ENCODE results near the gene CAMTA1.

CAMTA1 gene

DNA sequence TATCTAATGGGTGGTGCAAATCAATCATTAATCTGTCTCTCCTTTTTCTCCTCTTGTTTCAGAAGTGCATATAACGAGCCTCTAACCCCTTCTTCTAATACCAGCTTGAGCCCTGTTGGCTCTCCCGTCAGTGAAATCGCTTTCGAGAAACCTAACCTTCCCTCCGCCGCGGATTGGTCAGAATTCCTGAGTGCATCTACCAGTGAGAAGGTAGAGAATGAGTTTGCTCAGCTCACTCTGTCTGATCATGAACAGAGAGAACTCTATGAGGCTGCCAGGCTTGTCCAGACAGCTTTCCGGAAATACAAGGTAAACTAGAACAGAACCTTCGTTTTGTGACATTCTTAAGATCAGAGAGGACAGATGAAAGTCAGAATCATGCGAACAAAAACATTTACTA is 960.5 kb downstream of the CAMTA1 start:
- H3K27ac ChIP-seq (ENCODE audit: extremely low read depth, low read depth, low read length): no peak overlapping the region
- no peaks in the 10 kb centered on the region for H3K9me3 ChIP-seq (ENCODE audit: control insufficient read depth, insufficient read depth, low read depth, low read length)
- ChIA-PET CTCF (interaction anchor here (11.5 kb wide), 1 partner anchor 78 kb away, joined by 519 read pairs; no protein-coding TSS in a partner anchor), POLR2A (no interaction called here)
- peaks cover 9 to 50% of the 10 kb centered on the region in 2 experiments; a peak in 2 of 3 replicates for H3K36me3 ChIP-seq (ENCODE audit: control insufficient read depth in 2 of 2, insufficient read depth in 1 of 2, low read length in 2 of 2)
- TF ChIP-seq ZNF2 (tag by site-specific recombination; IDR thresholded peaks at IDR 0.05): no peak
- TF ChIP-seq ZBTB21 (tag by site-specific recombination; IDR thresholded peaks at IDR 0.05): no peak
- TF ChIP-seq ZNF660 (tag by site-specific recombination; IDR thresholded peaks at IDR 0.05): no peak
- no peaks in the 10 kb centered on the region for H3K4me1 ChIP-seq (ENCODE audit: control insufficient read depth, insufficient read depth, low read length)
- no peak overlapping the region for H3K4me3 ChIP-seq (ENCODE audit: low read depth, low read length)

DNA sequence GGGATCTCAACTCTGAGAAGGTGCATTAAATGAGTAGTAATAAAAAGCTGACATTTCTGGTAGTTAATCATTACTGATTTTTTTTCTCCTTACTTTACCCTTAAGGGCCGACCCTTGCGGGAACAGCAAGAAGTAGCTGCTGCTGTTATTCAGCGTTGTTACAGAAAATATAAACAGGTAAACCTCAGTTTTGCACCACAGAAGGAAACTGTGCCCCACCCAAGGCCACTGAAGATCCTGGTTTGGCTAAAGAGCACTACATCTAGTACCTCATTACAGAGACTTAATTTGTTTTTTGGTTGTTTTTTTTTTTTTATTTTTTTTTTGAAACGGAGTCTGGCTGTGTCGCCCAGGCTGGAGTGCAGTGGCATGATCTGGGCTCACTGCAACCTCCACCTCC is 962.4 kb downstream of the CAMTA1 start:
- no peaks in the 10 kb centered on the region for H3K4me1 ChIP-seq (ENCODE audit: control insufficient read depth, insufficient read depth, low read length)
- H3K27ac ChIP-seq (ENCODE audit: extremely low read depth, low read depth, low read length): no peak overlapping the region
- ChIA-PET CTCF (interaction anchor here (0.6 to 11.5 kb wide), 3 partner anchors 16 to 80 kb away, joined by 3 to 519 read pairs (median 5); no protein-coding TSS in a partner anchor), POLR2A (no interaction called here)
- H3K4me3 ChIP-seq (ENCODE audit: low read depth, low read length): no peak overlapping the region
- H3K36me3 ChIP-seq (ENCODE audit: control insufficient read depth in 2 of 2, insufficient read depth in 1 of 2, low read length in 2 of 2): peaks cover 7 to 50% of the 10 kb centered on the region in 2 experiments; a peak in 2 of 3 replicates
- TF ChIP-seq ZNF311 (tag by site-specific recombination; IDR thresholded peaks at IDR 0.05; ENCODE audit: borderline replicate concordance) (no peak), ZNF701 (tag by site-specific recombination; IDR thresholded peaks at IDR 0.05) (no peak), ZBTB20 (tag by site-specific recombination; IDR thresholded peaks at IDR 0.05) (no peak), ZNF302 (tag by site-specific recombination; IDR thresholded peaks at IDR 0.05; ENCODE audit: low read depth) (no peak), ZNF391 (tag by site-specific recombination; IDR thresholded peaks at IDR 0.05; ENCODE audit: borderline replicate concordance, low read depth) (no peak), ZNF157 (tag by site-specific recombination; IDR thresholded peaks at IDR 0.05) (no peak), ZNF529 (tag by site-specific recombination; IDR thresholded peaks at IDR 0.05; ENCODE audit: insufficient replicate concordance) (no peak), OSR2 (tag by site-specific recombination; IDR thresholded peaks at IDR 0.05) (no peak), REPIN1 (tag by site-specific recombination; IDR thresholded peaks at IDR 0.05; ENCODE audit: low read depth) (no peak), ZNF558 (tag by site-specific recombination; IDR thresholded peaks at IDR 0.05) (no peak), ZNF214 (tag by site-specific recombination; IDR thresholded peaks at IDR 0.05; ENCODE audit: borderline replicate concordance) (no peak), ZNF623 (tag by site-specific recombination; IDR thresholded peaks at IDR 0.05) (no peak), ZNF274 (IDR thresholded peaks at IDR 0.05; ENCODE audit: low read length) (no peak), ZNF274 (tag by site-specific recombination; IDR thresholded peaks at IDR 0.05; ENCODE audit: borderline replicate concordance) (no peak)
- TF ChIP-seq, protein P1, sequence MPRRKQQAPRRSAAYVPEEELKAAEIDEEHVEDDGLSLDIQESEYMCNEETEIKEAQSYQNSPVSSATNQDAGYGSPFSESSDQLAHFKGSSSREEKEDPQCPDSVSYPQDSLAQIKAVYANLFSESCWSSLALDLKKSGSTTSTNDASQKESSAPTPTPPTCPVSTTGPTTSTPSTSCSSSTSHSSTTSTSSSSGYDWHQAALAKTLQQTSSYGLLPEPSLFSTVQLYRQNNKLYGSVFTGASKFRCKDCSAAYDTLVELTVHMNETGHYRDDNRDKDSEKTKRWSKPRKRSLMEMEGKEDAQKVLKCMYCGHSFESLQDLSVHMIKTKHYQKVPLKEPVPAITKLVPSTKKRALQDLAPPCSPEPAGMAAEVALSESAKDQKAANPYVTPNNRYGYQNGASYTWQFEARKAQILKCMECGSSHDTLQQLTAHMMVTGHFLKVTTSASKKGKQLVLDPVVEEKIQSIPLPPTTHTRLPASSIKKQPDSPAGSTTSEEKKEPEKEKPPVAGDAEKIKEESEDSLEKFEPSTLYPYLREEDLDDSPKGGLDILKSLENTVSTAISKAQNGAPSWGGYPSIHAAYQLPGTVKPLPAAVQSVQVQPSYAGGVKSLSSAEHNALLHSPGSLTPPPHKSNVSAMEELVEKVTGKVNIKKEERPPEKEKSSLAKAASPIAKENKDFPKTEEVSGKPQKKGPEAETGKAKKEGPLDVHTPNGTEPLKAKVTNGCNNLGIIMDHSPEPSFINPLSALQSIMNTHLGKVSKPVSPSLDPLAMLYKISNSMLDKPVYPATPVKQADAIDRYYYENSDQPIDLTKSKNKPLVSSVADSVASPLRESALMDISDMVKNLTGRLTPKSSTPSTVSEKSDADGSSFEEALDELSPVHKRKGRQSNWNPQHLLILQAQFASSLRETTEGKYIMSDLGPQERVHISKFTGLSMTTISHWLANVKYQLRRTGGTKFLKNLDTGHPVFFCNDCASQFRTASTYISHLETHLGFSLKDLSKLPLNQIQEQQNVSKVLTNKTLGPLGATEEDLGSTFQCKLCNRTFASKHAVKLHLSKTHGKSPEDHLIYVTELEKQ (tag by site-specific recombination; IDR thresholded peaks at IDR 0.05; ENCODE audit: borderline replicate concordance): no peak
- TF ChIP-seq, protein P2, sequence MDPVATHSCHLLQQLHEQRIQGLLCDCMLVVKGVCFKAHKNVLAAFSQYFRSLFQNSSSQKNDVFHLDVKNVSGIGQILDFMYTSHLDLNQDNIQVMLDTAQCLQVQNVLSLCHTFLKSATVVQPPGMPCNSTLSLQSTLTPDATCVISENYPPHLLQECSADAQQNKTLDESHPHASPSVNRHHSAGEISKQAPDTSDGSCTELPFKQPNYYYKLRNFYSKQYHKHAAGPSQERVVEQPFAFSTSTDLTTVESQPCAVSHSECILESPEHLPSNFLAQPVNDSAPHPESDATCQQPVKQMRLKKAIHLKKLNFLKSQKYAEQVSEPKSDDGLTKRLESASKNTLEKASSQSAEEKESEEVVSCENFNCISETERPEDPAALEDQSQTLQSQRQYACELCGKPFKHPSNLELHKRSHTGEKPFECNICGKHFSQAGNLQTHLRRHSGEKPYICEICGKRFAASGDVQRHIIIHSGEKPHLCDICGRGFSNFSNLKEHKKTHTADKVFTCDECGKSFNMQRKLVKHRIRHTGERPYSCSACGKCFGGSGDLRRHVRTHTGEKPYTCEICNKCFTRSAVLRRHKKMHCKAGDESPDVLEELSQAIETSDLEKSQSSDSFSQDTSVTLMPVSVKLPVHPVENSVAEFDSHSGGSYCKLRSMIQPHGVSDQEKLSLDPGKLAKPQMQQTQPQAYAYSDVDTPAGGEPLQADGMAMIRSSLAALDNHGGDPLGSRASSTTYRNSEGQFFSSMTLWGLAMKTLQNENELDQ (tag by site-specific recombination; IDR thresholded peaks at IDR 0.05; ENCODE audit: low read depth): no peak
- TF ChIP-seq, protein P3, sequence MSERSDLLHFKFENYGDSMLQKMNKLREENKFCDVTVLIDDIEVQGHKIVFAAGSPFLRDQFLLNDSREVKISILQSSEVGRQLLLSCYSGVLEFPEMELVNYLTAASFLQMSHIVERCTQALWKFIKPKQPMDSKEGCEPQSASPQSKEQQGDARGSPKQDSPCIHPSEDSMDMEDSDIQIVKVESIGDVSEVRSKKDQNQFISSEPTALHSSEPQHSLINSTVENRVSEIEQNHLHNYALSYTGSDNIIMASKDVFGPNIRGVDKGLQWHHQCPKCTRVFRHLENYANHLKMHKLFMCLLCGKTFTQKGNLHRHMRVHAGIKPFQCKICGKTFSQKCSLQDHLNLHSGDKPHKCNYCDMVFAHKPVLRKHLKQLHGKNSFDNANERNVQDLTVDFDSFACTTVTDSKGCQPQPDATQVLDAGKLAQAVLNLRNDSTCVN (tag by site-specific recombination; optimal IDR thresholded peaks at IDR 0.05): no peak
- TF ChIP-seq, protein P4, sequence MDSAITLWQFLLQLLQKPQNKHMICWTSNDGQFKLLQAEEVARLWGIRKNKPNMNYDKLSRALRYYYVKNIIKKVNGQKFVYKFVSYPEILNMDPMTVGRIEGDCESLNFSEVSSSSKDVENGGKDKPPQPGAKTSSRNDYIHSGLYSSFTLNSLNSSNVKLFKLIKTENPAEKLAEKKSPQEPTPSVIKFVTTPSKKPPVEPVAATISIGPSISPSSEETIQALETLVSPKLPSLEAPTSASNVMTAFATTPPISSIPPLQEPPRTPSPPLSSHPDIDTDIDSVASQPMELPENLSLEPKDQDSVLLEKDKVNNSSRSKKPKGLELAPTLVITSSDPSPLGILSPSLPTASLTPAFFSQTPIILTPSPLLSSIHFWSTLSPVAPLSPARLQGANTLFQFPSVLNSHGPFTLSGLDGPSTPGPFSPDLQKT (IDR thresholded peaks at IDR 0.05; ENCODE audit: borderline replicate concordance, low read depth, low read length): no peak
- TF ChIP-seq, protein P5, sequence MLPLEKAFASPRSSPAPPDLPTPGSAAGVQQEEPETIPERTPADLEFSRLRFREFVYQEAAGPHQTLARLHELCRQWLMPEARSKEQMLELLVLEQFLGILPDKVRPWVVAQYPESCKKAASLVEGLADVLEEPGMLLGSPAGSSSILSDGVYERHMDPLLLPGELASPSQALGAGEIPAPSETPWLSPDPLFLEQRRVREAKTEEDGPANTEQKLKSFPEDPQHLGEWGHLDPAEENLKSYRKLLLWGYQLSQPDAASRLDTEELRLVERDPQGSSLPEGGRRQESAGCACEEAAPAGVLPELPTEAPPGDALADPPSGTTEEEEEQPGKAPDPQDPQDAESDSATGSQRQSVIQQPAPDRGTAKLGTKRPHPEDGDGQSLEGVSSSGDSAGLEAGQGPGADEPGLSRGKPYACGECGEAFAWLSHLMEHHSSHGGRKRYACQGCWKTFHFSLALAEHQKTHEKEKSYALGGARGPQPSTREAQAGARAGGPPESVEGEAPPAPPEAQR (tag by site-specific recombination; IDR thresholded peaks at IDR 0.05): no peak
- H3K9me3 ChIP-seq (ENCODE audit: control insufficient read depth, insufficient read depth, low read depth, low read length): no peaks in the 10 kb centered on the region

Data from HEK293 (cell line).